Liver (tissue), 9 donors: Measurements from ENCODE around the gene EPN3. TPM values are rescaled to one million over a fixed set of nuclear protein-coding genes. Genes with fewer than 3 reads are reported as not detected.

Experiments
- DNase-seq: peaks from one replicate; pipeline ENCODE4 v3.0.0-alpha.2; 2017; ENCODE audit warnings: low spot score
- H3K27ac ChIP-seq, 2 donors: one replicate each; pipeline ENCODE4 v1.7.0; 2013; ENCODE audit warnings: inconsistent platforms in 2 of 2, low read length in 2 of 2, control low read depth in 1 of 2, low read depth in 1 of 2, mild to moderate bottlenecking in 1 of 2
- H3K27me3 ChIP-seq, 4 donors: one replicate each; pipeline versions ENCODE4 v1.6.1 to v1.7.0; 2013; ENCODE audit warnings: low read length in 3 of 4, inconsistent platforms in 1 of 4, mild to moderate bottlenecking in 1 of 4, moderate library complexity in 1 of 4; ENCODE audit not compliant: control insufficient read depth in 4 of 4, insufficient read depth in 4 of 4
- H3K36me3 ChIP-seq, 4 donors: one replicate each; pipeline versions ENCODE4 v1.6.1 to v1.7.0; 2013; ENCODE audit warnings: low read length in 3 of 4, mild to moderate bottlenecking in 3 of 4, low read depth in 1 of 4, moderate library complexity in 1 of 4; ENCODE audit not compliant: control insufficient read depth in 4 of 4, insufficient read depth in 3 of 4
- H3K4me1 ChIP-seq, 4 donors: one replicate each; pipeline versions ENCODE4 v1.6.1 to v1.7.0; 2013; ENCODE audit warnings: low read length in 3 of 4, mild to moderate bottlenecking in 3 of 4, moderate library complexity in 1 of 4; ENCODE audit not compliant: control insufficient read depth in 4 of 4, insufficient read depth in 4 of 4
- H3K4me3 ChIP-seq, 3 donors: one replicate each; pipeline versions ENCODE4 v1.6.1 to v1.7.0; 2013; ENCODE audit warnings: low read length in 3 of 3, control low read depth in 1 of 3, low read depth in 1 of 3, mild to moderate bottlenecking in 1 of 3
- H3K9ac ChIP-seq, 2 donors: one replicate each; pipeline ENCODE4 v1.7.0; 2013; ENCODE audit warnings: low read length in 2 of 2, mild to moderate bottlenecking in 2 of 2, moderate library complexity in 2 of 2, control low read depth in 1 of 2, low read depth in 1 of 2
- H3K9me3 ChIP-seq, 4 donors: one replicate each; pipeline versions ENCODE4 v1.6.1 to v1.7.0; 2013; ENCODE audit warnings: low read length in 3 of 4; ENCODE audit not compliant: control insufficient read depth in 4 of 4
- ATF3 ChIP-seq: IDR thresholded peaks from 2 replicates; pipeline ENCODE4 v1.6.1; 2016; ENCODE audit warnings: antibody characterized with exemption
- GABPA ChIP-seq, 2 donors: IDR thresholded peaks in 1 of 2; conservative IDR thresholded peaks in 1 of 2; 2 replicates each; pipeline ENCODE4 v1.6.1; 2016; ENCODE audit warnings: antibody characterized with exemption in 2 of 2, mild to moderate bottlenecking in 1 of 2, moderate library complexity in 1 of 2
- HNF4A ChIP-seq, 2 donors: conservative IDR thresholded peaks; 2 replicates each; pipeline ENCODE4 v1.6.1; 2016; ENCODE audit warnings: antibody characterized with exemption in 2 of 2, mild to moderate bottlenecking in 2 of 2
- HNF4G ChIP-seq: IDR thresholded peaks from 2 replicates; pipeline ENCODE4 v1.6.1; 2016; ENCODE audit warnings: antibody characterized with exemption
- JUND ChIP-seq, 2 donors: IDR thresholded peaks; 2 replicates each; pipeline ENCODE4 v1.6.1; 2016; ENCODE audit warnings: antibody characterized with exemption in 2 of 2
- MAX ChIP-seq: IDR thresholded peaks from 2 replicates; pipeline ENCODE4 v1.6.1; 2016; ENCODE audit warnings: antibody characterized with exemption
- NR2F2 ChIP-seq: IDR thresholded peaks from 2 replicates; pipeline ENCODE4 v1.6.1; 2016; ENCODE audit warnings: antibody characterized with exemption
- RAD21 ChIP-seq, 2 donors: IDR thresholded peaks; 2 replicates each; pipeline ENCODE4 v1.6.1; 2016; ENCODE audit warnings: antibody characterized with exemption in 2 of 2, mild to moderate bottlenecking in 2 of 2
- REST ChIP-seq: IDR thresholded peaks from 2 replicates; pipeline ENCODE4 v1.6.1; 2016; ENCODE audit warnings: antibody characterized with exemption, mild to moderate bottlenecking
- RXRA ChIP-seq, 2 donors: IDR thresholded peaks; 2 replicates each; pipeline ENCODE4 v1.6.1; 2017 to 2018; ENCODE audit warnings: antibody characterized with exemption in 2 of 2, mild to moderate bottlenecking in 1 of 2
- TAF1 ChIP-seq: conservative IDR thresholded peaks from 2 replicates; pipeline ENCODE4 v1.6.1; 2016; ENCODE audit warnings: antibody characterized with exemption, mild to moderate bottlenecking
- YY1 ChIP-seq: IDR thresholded peaks from 2 replicates; pipeline ENCODE4 v1.6.1; 2016; ENCODE audit warnings: antibody characterized with exemption, mild to moderate bottlenecking
- ZBTB33 ChIP-seq: IDR thresholded peaks from 2 replicates; pipeline ENCODE4 v1.6.1; 2016; ENCODE audit warnings: antibody characterized with exemption
- WGBS: extraction: QIAGEN DNeasy Blood & Tissue Kit; methylation state at CpG from one replicate; pipeline ENCODE4 v1.1.7; 2013; 5-methylcytosine and 5-hydroxymethylcytosine counted together
- polyA plus RNA-seq, 2 donors: library from polyadenylated mRNA; stranded (reverse) in 1 of 2; unstranded in 1 of 2; fragments of 200-250 nt in 1 of 2; fragments of >200 nt in 1 of 2; fragmentation: Nextera tagmentation in 1 of 2; extraction: Ambion mirVana in 1 of 2; gene quantifications; one replicate each; pipeline versions ENCODE4 v1.2.1 to v1.2.3, GENCODE V29; 2013 to 2015
- total RNA-seq, 2 donors: library from RNA; depleted of rRNA; stranded (reverse); fragments of >200 nt; gene quantifications; one replicate each; pipeline ENCODE4 v1.2.3, GENCODE V29; 2014
- donor health status: healthy.
- donor health status: healthy.
- donor health status: healthy.
- donor health status: healthy.
- donor health status: healthy.

Gene EPN3
- total and polyA plus RNA-seq, 4 donors, result 0.06 to 0.51 (median 0.33) TPM; not detected in 1

GRCh38 chr17:50549256-50549941 is 16.9 kb downstream of the EPN3 start:
- Histone ChIP-seq H3K9ac (no peak overlapping the region), H3K27me3 (no peaks in the 10 kb centered on the region), H3K36me3 (no peaks in the 10 kb centered on the region), H3K9me3 (no peaks in the 10 kb centered on the region), H3K4me1 (peaks cover 2 to 37% (median 25%) of the 10 kb centered on the region in 4 donors), H3K27ac (peak overlapping the region; percentile 35 to 44), H3K4me3 (no peak overlapping the region)
- 43% methylated on average over 19 of the region's 19 CpGs for WGBS
- TF ChIP-seq ATF3 (no peak), NR2F2 (peak; percentile 89), HNF4G (no peak), MAX (no peak), JUND (IDR thresholded peaks at IDR 0.05) (no peak), REST (no peak), HNF4A (conservative IDR thresholded peaks at IDR 0.05) (peak; percentile 56 to 76), RXRA (IDR thresholded peaks at IDR 0.05) (peak; percentile 84 to 92), RAD21 (IDR thresholded peaks at IDR 0.05) (peak; percentile 20 to 24)
- DNase-seq, result no peak

GRCh38 chr17:50549969-50550368 is 17.4 kb downstream of the EPN3 start:
- DNase-seq, result no peak
- H3K27me3 ChIP-seq, result no peaks in the 10 kb centered on the region
- H3K27ac ChIP-seq, result no peak overlapping the region
- H3K36me3 ChIP-seq, result no peaks in the 10 kb centered on the region
- TF ChIP-seq JUND (IDR thresholded peaks at IDR 0.05) (no peak), RAD21 (IDR thresholded peaks at IDR 0.05) (no peak), ZBTB33 (no peak), TAF1 (no peak), YY1 (no peak), ATF3 (no peak), HNF4A (conservative IDR thresholded peaks at IDR 0.05) (no peak), GABPA (IDR thresholded peaks at IDR 0.05 in 1 of 2, conservative IDR thresholded peaks at IDR 0.05 in 1 of 2) (no peak)
- WGBS, result 78% methylated on average over 11 of the region's 11 CpGs
- peaks cover 2 to 37% (median 25%) of the 10 kb centered on the region in 4 donors for H3K4me1 ChIP-seq
- no peaks in the 10 kb centered on the region for H3K9me3 ChIP-seq
- no peak overlapping the region for H3K4me3 ChIP-seq
- no peak overlapping the region for H3K9ac ChIP-seq
